GM06990 (cell line): ENCODE measurements around the gene TMEM130.

Experiments used
- DNase-seq: peaks from one replicate; pipeline ENCODE4 v3.0.0-alpha.2; 2011; ENCODE audit not compliant: insufficient read length; ENCODE audit errors: extremely low read depth
- H3K27me3 ChIP-seq: replicated peaks from 2 replicates; pipeline ENCODE4 v1.6.0; 2011; ENCODE audit warnings: low read length; ENCODE audit not compliant: control insufficient read depth, insufficient read depth
- H3K36me3 ChIP-seq: 2 replicates; pipeline ENCODE4 v1.5.1; 2011; ENCODE audit warnings: low read length; ENCODE audit not compliant: control insufficient read depth, insufficient read depth
- H3K4me3 ChIP-seq: replicated peaks from 2 replicates; pipeline ENCODE4 v1.5.1; 2011; ENCODE audit warnings: low read depth, mild to moderate bottlenecking, control low read depth, low read length
- CTCF ChIP-seq: IDR thresholded peaks from 2 replicates; pipeline ENCODE4 v1.5.1; 2011; ENCODE audit warnings: low read length, control low read depth, mild to moderate bottlenecking, inconsistent platforms; ENCODE audit not compliant: insufficient read depth, poor library complexity, severe bottlenecking

Gene TMEM130

DNA sequence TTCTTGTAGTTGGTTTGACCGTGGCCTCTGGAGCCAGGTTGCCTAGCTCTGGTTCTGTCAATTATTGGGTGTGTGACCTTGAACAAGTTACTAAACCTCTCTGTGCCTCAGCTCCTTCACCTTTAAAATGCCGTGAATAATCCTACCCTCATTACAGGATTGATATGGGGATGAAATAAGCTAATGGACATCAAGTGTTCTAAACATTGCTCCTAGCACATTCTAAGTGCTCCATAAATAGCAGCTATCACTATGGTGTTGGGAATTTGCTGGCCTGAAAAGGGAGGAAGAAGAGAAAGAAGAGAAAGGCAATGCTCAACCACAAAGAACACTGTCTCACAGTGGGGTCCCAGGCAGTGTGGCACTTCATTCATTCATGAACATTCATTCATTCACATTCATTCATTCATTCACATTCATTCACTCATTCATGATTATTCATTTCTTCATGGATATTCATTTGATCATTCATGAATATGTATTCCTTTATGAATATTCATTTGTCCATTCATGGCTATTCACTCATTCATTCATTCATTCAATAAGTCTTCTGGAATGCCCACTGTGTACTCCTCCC, 38.8 kb downstream of the TMEM130 start:
- H3K27me3 ChIP-seq: no peaks in the 10 kb centered on the region
- no peaks in the 10 kb centered on the region for H3K36me3 ChIP-seq
- no peak for TF ChIP-seq CTCF
- H3K4me3 ChIP-seq: no peak overlapping the region
- DNase-seq: no peak

DNA sequence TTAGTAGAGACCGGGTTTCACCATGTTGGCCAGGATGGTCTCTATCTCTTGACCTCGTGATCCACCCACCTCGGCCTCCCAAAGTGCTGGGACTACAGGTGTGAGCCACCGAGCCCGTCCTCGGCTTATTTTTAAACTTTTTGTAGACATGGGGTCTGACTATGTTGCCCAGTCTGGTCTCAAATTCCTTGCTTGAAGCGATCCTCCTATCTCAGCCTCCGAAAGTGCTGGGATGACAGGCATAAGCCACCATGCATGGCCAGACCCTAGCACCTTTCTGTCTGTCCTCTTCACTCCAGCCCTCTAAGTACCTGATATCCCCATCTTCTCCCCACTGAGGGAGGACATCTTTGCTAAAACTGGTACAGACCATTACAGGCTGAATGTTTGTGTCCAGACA, 41.4 kb downstream of the TMEM130 start:
- no peaks in the 10 kb centered on the region for H3K36me3 ChIP-seq
- DNase-seq: no peak
- H3K4me3 ChIP-seq: no peak overlapping the region
- H3K27me3 ChIP-seq: no peaks in the 10 kb centered on the region
- TF ChIP-seq CTCF: no peak

DNA sequence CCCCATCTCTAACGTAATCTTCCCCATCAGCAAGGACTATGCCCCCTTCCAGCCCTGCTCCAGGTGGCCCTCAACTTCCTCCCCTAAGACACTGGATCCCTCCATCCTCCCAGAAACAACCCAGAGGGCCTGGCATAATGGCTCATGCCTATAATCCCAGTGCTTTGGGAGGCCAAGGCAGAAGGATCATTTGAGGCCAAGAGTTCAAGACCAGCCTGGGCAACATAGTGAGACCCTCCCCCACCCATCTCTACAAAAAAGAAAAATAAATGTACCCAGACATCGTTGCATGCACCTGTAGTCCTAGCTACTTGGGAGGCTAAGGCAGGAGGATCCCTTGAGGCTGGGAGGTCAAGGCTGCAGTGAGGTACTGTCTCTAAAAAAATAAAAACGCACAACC, 42.6 kb downstream of the TMEM130 start:
- no peak overlapping the region for H3K4me3 ChIP-seq
- DNase-seq: no peak
- H3K36me3 ChIP-seq: no peaks in the 10 kb centered on the region
- no peaks in the 10 kb centered on the region for H3K27me3 ChIP-seq
- no peak for TF ChIP-seq CTCF

DNA sequence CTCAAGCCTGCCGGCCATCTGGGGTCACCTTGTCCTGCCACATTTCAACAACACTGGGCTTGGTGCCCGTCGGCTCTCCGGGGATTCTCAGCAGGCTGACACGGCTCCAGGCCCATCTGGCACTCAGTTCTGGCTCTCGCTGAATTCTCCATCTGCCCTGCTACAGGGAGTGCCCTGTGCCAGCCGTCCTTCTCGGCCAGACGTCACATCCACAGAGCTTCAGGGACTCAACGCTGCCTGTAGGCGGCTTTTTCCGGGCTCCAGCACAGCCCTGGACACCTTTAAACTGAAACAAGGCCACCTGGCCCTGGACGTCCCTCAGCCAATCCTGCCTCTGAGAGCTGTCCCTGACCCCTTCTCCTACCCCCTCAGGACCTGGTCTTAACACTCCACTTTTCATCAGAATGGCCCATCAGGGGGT, 43.0 kb downstream of the TMEM130 start:
- Histone ChIP-seq H3K36me3 (no peaks in the 10 kb centered on the region), H3K27me3 (no peaks in the 10 kb centered on the region), H3K4me3 (no peak overlapping the region)
- no peak for DNase-seq
- TF ChIP-seq CTCF: no peak

DNA sequence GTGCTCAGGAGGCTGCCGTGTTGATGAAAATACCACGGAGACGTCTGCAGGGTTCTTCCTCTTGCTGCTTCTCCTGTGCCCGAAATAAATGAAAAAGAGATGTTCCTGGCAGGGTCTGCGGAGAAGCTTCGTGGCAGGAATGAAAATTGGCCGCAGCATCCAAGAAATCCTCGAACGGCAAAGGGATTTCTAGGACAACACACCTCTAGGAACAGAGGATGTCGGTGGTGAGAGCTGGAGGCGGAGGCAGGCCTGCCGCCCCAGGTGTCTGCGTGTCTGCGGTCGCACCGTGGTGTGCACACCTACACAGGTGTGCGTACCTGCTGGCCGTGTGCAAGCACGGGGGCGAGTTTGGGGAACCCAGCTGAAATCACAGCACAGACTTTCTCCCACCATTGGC, 43.4 kb downstream of the TMEM130 start:
- Histone ChIP-seq H3K36me3 (no peaks in the 10 kb centered on the region), H3K4me3 (no peak overlapping the region), H3K27me3 (no peaks in the 10 kb centered on the region)
- DNase-seq: no peak
- no peak for TF ChIP-seq CTCF

DNA sequence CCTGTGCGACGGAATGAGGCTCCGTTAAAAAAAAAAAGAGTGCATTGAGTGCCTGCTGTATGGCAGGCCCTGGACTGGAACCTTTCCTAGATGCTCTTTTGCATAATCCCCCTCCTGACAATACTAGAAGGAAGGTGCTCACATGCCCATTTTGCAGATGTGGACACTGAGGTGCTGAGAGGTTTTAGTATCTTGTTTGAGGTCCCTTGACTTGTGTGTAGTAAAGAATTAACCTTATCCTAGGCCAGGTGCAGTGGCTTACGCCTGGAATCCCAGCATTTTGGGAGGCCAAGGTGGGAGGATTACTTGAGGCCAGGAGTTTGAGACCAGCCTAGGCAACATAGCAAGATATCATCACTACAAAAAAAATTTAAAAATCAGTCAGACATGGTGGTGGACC, 46.6 kb downstream of the TMEM130 start:
- no peak for TF ChIP-seq CTCF

More for the DNA sequence above, 46.6 kb downstream of the TMEM130 start:
- no peaks in the 10 kb centered on the region for H3K27me3 ChIP-seq
- H3K4me3 ChIP-seq: no peak overlapping the region
- H3K36me3 ChIP-seq: no peaks in the 10 kb centered on the region
- DNase-seq: no peak
